Measurements from ENCODE around the gene NISCH.

The NISCH gene

GRCh38 chr3:52541050-52541449, 85.6 kb downstream of the NISCH start:
- DNase-seq (ENCODE audit: low read depth), result no peak

Measured in stromal cell of bone marrow (primary cell).